ENCODE results near the gene STX16.

DNA sequence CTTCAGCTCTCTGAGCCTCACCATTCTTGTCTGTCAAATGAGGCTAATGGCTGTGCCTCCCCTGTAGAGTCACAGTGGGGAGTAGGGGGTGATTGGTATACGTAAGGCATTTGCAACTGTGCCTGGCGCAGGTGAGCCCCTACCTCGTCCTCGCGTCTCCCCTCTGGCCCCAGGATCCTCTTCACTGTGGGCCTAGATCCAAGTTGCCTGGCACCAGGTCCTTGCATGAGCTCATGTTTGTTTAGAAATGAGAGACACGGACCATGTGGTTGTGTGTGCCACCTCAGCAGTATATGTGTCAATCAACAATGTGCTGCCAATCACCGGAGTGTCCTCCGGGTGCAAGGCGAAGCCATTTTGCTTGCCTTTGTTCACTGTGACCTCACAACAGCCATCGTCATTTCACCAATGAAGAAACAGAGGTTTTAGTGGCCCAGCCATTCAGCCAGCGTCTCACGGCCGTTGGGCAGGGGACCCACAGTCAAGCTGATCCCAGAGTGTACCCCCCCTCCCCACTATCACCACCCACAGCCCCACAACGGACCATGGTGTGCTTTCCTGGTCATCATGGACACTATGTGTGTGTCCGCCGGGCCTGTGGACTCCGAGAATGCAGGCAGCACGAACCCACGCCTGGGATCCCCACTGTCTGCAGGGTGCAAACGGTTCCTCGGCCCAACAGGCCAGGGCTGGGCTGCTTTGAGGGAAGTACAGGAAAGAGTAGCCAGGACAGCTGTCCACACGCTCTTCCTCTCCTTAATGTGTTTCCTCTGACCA, 35.9 kb upstream of the STX16 start:
- TF ChIP-seq POLR2A (IDR thresholded peaks at IDR 0.05; ENCODE audit: low read depth, low read length) (no peak), POLR2AphosphoS5 (IDR thresholded peaks at IDR 0.05; ENCODE audit: low read depth, low read length) (no peak), TAF1 (IDR thresholded peaks at IDR 0.05; ENCODE audit: borderline replicate concordance, low read depth, low read length) (no peak)

Measured in GM12892 (cell line).